ENCODE measurements around the gene SRRM1.
A peak's percentile ranks its signal among the peaks of the same experiment; 100 is the strongest.
"Not testable (repeated sequence)": the region's sequence is repeated elsewhere in the genome, so short reads cannot be mapped to it uniquely, and the experiment has no call there.

SRRM1 gene

DNA sequence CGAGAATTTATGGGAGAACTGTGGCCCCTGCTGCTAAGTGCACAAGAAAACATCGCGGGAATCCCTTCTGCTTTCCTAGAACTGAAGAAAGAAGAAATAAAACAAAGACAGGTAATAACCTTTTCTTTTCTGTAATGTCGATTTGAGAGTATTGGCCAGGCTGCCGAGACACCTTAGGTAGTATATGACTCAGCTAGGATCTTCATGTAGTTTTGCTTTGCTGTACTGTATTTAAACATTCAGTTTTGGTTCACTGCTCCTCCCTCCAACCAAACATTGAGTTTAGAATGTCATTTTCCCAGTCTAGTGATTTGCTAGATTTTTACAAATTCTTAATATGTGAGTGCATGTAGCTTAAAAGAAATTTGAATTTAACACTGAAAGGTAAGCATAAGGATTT lies 5.8 kb downstream of the SRRM1 start:
- DNase-seq: no peak

DNA sequence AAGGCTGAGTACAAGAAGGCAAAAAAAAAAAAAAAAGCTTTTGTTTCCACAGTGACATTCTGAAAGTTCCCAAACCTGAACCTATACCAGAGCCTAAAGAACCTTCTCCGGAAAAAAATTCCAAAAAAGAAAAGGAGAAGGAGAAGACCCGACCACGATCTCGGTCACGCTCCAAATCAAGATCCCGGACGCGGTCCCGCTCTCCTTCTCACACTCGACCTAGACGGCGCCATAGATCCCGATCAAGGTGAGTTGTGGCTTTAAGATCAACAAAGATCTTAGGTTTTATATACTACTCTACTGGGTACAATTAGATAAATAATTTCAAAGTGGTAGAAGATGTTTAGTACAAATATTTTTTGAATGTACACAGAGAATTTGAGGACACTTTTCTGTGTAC lies 9.3 kb downstream of the SRRM1 start:
- DNase-seq: no peak

DNA sequence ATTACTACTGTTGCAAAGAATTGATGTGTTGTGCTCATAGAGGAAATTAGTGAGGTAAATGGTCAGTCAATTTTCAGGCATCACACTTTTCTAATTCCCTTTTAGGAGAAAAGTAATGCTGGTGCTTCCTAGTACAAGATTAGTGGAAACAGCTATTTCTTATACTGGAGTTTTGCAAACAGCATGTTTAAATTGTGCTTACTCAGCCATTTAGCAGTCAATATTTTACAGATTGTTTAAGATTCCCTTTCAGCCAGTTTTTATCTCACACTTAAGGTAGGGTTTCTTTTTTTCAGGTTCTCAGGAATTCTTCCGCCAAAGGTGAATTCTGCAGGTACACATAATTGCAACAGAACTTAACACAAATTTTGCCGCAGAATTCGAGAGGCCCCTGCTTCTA lies 10.9 kb downstream of the SRRM1 start:
- DNase-seq: no peak

DNA sequence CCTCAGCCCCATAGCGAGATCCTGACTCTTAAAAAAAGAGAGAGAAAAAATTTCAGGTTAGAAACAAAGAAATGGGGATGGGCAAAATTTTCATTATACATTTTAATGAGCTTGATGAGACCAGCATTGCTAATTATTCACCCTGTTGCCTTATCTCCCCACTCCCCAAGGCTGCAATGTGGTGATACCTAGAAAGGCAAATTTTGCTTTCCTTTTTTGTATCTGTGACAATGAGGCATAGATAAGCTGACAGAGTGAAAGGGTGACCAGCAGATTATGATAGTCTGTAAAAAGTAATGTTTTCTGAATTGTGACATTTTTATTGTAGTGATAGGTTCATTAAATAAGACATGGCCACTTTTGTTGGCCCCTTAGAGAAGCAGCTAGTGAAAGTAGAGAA lies 12.9 kb downstream of the SRRM1 start:
- no peak for DNase-seq

DNA sequence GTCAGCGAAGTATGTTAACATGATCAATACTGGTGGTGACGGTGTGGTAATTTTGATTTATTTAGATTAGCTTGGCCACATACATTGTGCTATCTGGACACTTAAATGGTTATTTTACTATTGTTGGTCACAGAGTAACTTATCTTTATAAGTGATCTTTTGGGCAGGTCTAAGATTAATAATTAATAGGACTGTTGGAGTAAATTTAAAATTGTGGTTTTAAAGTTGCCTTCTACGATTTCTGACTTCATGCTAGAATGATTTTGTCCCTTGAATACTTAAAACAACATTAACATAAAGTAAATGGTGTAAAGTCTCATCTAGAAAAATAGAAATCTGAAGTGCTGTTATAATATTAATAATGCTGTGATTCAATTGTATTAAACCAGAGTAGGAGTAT lies 14.7 kb downstream of the SRRM1 start:
- DNase-seq: no peak

DNA sequence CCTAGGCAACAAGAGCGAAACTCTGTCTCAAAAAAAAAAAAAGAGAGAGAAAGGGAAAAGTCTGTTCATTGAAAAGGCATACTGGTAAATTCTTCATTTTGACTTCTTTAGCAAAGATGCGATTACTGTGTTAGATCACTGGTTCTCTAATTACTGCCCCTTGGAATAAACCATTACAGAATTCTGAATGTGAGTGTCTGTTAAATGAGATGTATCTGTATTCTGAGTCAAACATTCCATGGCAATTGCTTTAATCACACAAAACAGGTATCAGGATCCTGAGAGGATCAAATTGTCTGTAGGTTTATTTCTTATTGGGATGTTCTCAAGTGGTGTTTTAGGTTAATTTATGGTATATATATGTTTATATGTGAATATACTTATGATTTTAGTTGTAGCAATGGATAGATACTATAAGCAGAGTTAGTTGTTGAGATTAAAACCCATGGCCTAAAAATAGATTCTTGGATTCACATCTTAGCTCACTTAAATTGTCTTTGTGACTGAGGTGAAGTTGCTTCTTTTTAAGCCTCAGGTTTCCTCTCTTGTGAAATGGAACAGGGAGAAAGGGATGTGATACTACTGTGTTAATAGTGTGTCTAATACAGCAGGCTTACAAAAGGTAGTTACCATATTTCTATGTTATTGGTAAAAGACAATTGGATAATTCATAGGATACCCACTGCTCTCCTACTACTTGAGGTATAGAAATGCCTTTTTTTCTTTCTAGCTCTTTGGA lies 16.2 kb downstream of the SRRM1 start:
- no peak for DNase-seq

DNA sequence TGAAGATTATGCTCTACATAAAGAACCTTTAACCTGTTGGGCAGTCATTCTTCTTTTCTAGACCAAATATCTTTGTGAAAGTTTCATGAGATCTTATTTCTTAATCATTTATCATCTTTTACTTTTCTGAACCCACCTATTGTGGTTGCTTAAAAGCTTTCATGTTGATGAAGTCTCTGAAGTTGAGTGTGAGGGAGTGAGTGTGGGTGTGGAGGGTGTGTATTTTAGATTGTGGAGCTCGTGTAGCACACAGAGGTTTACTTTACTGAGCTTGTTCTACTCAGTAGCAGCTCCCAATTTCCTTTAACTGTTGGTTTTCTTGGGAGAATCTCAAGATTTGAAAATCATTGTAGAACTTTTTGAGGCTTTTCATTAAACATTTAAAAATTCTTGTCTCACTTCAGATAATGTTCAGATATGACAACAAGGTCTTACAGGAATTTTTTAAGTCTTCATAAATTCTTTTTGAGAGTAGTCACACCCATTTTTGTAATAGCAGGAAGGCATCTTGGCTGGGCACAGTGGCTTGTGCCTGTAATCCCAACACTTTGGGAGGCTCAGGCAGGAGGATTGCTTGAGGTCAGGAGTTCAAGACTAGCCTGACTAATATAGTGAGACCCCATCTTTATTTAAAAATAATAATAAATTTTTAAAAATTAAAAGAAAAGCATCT lies 17.0 kb downstream of the SRRM1 start:
- DNase-seq: no peak

DNA sequence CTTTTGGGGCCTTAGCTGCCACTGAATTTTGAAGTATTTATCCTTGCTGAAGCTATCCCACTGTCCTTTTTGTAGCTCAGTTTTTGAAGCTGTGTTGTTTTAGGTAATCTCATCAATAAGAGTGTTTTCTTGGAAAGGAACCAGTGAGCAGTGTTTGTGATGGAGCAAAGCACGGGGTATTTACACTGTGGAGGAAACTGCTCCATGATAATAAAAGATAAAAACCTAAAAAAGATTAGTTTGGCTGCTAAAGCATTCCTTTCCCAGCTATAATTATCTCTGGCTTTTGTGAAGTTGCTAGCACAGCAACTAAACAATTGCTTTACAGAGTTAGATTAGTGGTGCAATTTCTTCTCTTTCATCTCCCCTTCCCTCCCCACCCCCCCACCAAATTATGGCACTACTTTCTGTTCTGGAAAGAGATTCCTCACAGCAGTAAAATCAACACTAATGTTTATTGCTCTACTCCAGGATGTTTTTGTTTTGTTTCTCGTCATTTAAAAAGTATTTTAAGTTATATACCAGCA lies 21.5 kb downstream of the SRRM1 start:
- no peak for DNase-seq

DNA sequence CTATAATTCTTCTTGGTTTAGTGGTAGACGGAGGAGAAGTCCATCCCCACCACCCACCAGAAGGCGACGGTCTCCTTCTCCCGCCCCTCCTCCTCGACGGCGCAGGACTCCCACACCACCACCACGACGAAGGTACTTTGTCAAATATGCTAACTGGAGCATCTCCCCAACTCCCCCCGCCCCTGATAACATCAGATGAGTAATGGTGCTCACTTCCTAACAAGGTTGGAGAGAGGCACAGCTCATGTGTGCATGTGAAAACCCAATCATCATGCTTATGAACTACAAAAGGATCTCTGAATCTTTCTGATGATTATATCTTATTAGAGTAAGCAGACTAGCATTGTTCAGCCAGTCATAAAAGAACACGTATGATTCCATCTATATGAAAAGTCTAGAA lies 23.7 kb downstream of the SRRM1 start:
- DNase-seq: no peak

DNA sequence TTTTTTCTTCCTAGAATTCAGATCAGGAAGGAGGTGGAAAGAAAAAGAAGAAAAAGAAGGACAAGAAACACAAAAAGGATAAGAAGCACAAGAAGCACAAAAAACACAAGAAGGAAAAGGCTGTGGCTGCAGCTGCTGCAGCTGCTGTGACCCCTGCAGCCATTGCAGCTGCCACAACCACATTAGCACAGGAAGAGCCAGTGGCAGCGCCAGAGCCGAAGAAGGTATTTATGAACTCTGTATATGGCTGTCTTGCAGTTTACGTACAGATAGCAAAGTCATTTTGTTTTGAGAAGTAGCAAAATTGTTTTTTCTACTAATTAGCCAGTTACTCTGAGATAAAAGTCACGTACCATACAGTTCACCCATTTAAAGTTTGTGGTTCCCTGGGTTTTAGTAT lies 28.3 kb downstream of the SRRM1 start:
- DNase-seq: not testable (repeated sequence)

DNA sequence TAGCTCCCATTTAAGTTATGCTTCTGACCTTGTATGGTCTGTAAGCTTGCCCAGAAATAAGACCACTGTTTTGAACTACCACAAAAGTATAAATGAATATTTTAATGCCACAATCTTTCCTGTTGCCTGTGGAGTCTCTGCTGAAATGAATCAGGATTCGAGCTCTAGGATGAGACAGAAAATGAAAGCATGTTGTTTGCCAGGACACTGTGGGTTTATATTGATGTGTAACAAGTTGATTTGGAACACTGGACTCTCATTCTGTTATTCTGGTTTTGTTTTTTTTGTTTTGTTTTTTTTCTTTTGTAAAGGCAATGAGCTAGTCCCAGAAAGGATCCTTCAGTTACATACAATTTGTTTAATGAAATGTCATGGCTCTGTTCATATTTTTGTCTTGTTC lies 29.6 kb downstream of the SRRM1 start:
- not testable (repeated sequence) for DNase-seq

DNA sequence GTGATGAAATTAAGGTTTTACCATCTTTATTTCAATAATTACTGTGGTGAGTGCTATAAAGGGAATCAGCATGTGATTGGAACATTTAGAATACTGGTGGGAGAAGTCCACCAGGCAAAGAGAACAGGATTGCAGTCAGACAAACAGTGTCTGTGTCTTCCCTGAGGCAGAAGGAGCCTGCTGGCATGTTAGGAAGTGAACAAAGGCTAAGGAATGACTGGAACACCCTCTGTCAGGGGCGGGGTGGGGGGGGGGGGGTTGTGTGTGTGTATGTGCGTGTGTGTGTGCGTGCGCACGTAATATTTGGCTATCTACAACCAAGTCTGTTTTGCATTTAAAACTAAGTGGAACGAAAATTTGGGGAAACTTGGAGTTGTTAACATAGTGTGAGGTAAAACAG lies 30.2 kb downstream of the SRRM1 start:
- no peak for DNase-seq

DNA sequence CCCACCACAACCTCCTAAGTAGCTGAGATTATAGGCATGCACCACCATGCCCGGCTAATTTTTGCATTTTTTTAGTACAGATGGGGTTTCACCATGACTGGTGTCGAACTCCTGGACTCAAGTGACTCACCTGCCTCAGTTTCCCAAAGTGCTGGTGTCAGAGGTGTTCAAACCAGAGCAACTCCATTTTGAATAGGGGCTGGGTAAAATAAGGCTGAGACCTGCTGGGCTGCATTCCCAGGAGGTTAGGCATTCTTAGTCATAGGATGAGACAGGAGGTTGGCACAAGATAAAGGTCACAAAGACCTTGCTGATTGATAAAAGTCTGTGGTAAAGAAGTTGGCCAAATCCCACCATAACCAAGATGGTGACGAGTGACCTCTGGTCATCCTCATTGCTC lies 35.3 kb downstream of the SRRM1 start:
- DNase-seq: not testable (repeated sequence)

DNA sequence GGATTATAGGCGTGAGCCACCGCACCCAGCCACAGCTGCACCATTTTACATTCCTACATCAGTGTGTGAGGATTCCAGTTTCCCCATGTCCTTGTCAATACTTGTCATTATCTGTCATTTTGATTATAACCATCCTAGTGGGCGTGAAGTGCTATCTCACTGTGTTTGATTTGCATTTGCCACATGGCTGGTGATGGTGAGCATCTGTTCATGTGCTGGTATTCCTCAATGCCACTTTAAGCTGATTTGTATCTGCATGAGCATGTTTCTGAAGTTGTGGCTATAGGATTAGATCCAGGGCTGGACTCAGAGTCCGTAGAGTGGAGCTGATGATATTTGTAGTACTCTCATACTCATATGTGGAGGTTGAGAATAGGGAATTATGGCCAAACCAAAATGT lies 36.6 kb downstream of the SRRM1 start:
- DNase-seq: no peak

DNA sequence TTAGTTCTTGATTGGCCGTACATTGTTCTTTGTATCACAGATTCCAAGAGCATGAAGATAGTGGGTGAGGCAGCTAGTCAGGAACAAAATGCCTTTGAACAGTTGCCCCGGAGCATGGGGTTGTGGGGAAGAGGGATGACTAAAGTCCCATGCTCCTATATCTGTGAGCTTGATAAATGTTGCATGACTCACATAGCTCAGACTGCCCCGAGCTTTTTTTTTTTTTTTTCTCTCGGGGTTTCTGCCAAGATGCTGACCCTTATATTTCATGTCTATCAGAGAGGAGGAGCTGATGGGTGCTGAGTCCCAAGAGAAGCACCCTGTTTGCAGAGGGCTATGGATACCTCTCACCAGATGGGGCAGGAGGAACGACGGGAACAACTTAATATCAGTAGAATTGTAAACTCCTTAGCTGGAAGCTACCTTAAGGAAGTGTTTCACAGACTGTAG lies 40.6 kb downstream of the SRRM1 start:
- DNase-seq: no peak

DNA sequence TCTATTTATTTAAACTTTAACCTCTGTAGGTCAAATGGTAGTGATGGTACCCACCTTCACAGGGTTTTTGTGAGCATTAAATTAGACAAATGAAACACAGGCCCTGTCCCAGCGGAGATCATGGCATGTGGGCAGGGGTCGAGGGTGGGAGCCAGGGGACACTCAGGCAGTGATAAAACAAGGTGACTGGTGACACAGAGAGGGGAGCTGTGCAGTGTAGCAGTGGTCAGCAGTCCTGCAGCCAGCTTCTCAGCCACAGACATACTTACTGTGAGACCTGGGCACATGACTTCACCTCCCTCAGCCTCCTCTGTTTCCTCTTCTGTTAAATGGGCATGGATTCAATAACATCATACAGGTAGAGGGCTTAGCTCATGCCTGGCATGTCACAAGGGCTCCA lies 44.9 kb downstream of the SRRM1 start:
- no peak for DNase-seq

DNA sequence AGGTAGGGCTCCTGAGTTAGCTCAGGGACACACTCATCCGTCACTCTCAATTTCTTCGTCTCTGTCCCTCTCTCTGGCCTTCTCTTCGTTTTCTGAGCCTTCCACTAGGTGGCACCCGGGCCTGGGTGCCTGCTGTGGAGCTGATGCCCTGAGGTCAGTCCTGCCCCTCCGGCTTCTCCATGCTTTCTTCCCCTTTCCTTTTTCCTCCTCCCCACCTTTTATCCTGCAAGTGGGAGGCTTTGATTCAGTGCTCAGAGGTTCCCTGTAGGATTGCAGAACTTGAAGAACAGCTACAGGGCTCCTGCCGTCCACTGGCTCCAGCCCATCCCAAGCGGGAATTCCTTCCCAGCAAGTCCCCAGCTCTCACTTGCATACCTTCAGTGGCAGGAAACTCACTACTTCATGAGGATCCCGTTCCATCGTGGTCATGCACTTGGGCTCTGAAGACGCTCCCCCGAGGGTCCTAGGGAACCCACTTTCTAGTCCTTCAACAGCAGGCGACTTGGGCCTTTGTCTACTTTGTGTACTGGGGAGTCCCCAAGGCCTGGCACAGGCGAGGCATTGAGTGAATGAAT lies 45.6 kb downstream of the SRRM1 start:
- peak; percentile 71 to 74 for DNase-seq

DNA sequence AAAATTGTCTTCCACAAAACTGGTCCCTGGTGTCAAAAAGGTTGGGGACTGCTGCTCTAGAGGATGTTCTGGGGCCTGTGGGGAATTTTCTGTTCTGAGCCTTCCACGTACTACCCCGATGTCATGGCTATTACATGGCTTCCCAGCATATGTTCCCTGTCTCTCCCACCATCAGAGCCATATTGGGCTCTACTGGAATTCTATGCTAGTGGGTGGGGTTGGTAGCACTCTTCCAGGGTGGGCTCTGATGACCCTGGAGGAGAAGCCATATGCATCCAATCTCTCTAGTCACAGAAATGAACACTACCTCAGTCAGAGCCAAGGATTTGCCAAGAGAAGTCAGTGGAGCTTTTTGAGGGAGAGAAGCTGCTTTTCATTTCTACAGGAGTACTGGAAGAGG lies 47.9 kb downstream of the SRRM1 start:
- DNase-seq: no peak

DNA sequence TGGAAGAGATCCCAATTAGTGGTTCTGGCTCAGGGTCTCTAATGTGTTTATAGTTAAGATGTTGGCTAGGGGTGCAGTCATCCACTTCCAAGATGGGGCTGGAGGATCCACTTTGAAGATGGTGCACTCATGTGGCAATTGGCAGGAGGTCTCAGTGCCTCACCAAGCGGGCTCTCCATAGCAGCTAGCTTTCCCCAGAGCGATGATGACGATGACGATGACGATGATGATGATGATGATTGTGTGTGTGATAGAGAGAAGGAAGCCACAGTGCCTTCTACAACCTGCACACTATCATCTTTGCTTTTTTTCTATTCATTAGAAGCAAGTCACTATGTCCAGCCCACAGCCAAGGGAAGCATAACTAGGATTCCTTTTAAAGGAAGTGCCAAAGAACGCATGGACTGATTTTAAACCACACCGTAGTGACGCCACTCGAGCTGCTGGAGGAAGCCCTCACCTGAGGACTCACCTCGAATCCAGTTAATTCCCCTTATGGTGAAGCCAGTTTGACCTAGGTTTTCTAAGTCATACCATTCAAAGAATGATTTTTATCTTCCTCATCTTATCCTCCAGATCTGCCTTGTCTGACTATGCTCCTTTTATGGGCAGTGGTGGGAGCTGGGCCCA lies 49.4 kb downstream of the SRRM1 start:
- DNase-seq: no peak

DNA sequence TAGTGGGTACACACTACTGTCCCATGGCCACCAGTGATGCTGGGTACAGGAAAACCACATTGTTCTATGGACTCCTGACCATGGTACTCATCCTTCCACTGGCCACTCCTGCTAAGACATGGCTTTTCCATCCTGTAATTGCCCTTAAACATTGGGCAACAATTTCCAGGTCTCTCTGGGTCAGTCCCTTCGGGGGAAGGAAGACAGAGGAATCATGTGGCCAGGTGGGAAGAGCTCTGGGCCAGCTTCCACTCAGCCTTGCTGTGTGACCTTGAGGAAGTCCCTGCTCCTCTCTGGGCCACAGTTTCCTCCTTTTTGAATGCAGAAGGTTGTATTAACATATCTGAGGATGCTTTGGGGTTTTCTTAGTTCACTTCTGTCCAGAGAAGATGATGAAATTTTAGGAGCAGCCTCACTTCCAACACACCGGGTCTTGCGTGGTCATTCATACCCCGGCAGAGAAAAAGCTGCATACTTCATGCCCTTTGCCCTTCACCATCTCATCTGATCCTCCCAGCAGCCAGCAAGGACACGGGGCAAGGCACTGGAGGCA lies 50.8 kb downstream of the SRRM1 start:
- no peak for DNase-seq

DNA sequence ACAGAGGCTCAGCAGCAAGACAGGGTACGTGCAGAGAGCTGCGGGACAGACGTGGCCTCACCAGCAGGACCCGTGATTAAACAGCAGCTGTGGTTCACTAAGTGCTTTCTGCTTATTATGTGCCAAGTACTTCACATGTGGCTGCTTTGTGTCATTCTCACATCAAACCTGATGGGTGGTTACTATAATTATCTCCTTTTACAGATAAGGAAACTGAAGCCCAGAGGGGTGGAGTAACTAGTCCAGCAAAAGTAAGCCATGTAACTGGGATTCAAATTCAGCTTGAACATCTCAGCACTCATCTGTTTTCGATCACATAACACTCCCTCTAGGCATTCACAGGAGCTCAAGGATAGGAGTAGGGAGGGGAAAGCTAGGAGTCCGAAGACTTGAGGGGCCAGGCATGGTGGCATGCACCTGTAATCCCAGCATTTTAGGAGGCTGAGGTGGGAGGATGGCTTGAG lies 51.3 kb downstream of the SRRM1 start:
- DNase-seq: peak; percentile 67 to 94

DNA sequence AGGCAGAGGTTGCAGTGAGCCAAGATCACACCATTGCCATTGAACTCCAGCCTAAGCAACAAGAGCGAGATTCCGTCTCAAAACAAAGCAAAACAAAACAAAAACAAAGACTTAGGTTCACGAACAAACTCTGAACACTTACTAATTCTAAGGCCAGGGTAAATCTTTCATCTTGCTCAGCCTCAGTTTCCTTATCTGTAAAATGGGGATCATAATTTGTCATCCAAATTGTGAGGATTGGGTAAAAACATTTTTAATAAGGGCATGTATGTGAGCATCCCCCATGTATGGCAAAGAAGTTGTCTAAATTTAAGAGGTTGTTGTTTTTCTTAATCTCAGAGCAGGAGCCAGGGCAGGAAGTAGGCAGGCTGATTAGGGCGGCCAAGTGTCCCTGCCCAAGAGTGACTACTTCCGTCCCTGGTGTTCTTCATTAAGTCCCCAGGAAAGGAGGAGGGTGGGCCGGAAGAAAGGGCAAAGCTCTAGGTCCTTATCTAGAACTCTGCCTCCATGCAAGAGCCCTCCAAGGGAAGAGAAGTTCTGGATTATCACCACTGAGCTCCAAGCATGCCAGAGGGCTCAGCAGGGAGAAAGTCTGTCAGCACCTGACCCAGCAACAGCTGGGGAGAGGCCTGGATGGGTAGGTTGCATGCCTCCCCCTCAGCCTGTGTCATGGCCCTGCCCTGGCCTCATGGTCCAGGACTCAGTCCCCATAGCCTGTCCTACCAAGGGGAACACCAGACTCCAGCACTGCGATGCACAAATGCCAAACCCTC lies 52.3 kb downstream of the SRRM1 start:
- DNase-seq: no peak

Data from NCI-H2081 (cell line).